ENCODE data around the gene BAG1. TPM values are rescaled to one million over a fixed set of nuclear protein-coding genes. Genes with fewer than 3 reads are reported as not detected.

Gene BAG1
- total RNA-seq, 2 experiments from 2014 or later: 74.9 to 81.0 TPM

DNA sequence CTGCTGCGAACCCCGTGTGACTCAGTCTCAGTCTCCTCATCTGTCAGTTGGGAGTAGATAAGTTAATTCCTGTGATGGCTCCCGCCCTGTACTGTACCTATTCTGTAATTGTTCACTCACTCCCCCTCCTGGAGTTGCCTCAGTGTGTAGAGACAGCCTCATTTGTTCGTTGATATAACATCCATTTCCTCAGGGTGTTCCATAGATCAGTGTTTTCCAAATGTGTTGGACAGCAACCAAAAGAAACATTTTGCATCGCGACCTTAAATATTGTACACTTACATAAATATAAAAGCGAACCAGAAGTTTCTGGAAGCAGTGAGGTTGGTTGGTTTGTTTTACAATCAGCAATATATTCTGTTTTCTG, 26.5 kb upstream of the BAG1 start:
- no peak for DNase-seq
- Mint-ChIP-seq H3K27me3 (peaks cover 2% of the 10 kb centered on the region), H3K4me3 (peak overlapping the region; percentile 98), H3K4me1 (peaks cover 62% of the 10 kb centered on the region), H3K27ac (peak overlapping the region; percentile 100), H3K36me3 (peaks cover 44% of the 10 kb centered on the region), H3K9me3 (ENCODE audit: low read depth) (no peaks in the 10 kb centered on the region)
- no peak for ATAC-seq
- CTCF ChIA-PET: interaction anchor here (0.9 to 1.1 kb wide), 2 partner anchors 10 to 126 kb away, joined by 3 read pairs; no protein-coding TSS in a partner anchor

DNA sequence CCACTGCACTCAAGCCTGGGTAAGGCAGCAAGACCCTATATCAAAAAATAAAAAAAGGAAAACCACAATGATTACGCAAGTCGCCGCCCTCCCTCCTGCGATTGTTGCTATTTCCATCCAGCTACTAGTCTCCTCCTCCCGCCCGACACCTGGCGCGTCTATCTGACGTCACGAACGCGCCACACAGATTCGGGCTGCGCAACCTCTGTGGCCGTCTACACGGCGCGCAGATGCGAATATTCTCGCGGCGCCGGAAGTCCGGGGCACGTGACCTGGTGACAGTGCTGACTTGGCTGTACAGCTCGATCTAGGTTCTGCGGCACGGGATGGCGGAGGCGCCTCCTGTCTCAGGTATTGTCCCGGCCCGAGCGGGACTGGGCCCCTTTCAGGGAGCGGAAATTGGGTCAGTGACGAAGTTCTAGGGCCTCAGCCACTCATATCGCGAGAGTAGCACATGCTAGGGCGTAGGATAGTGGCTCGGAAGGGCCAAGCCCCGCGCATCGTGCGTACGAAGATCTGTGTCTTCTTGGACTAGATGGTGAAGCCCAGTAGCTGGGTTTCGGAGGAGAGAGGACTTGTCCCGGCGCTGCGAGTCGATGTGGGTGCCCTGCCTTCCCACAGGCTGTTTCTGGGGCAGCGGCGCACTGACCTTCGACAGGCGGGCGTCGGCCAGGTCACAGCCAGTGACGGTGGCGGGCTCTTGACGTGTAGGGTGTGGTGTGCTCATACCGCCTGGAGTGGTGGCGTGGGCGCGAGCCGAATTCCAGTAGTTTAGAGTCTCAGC, 25.9 kb upstream of the BAG1 start, which contains the start of gene NFX1:
NFX1 (plus strand) TSS at position 270 of the 784 bp plus-strand sequence; CDS start at position 327, 57 bp downstream.
- ATAC-seq (peak; percentile 92), DNase-seq (peak; percentile 99)
- peaks cover 2% of the 10 kb centered on the region for H3K27me3 Mint-ChIP-seq
- H3K36me3 Mint-ChIP-seq: peaks cover 44% of the 10 kb centered on the region
- peak within 1 kb of the TSS; percentile 100 for H3K27ac Mint-ChIP-seq
- peak within 1 kb of the TSS; percentile 98 for H3K4me3 Mint-ChIP-seq
- H3K9me3 Mint-ChIP-seq (ENCODE audit: low read depth): no peaks in the 10 kb centered on the region
- CTCF ChIA-PET: interaction anchor here (0.6 to 1.1 kb wide), 10 partner anchors 10 to 523 kb away, joined by 3 to 11 read pairs (median 3); partner anchors contain the start of genes BAG1 and CHMP5
- peaks cover 61% of the 10 kb centered on the region for H3K4me1 Mint-ChIP-seq

GRCh38 chr9:33289936-33290246, 25.4 kb upstream of the BAG1 start:
- Mint-ChIP-seq H3K4me3 (peak overlapping the region; percentile 98), H3K4me1 (peaks cover 57% of the 10 kb centered on the region), H3K27ac (peak overlapping the region; percentile 100), H3K27me3 (peaks cover 2% of the 10 kb centered on the region), H3K9me3 (ENCODE audit: low read depth) (no peaks in the 10 kb centered on the region), H3K36me3 (peaks cover 40% of the 10 kb centered on the region)
- CTCF ChIA-PET: interaction anchor here (0.6 to 1.1 kb wide), 10 partner anchors 11 to 524 kb away, joined by 3 to 11 read pairs (median 3); partner anchors contain the start of genes BAG1 and CHMP5
- no peak for DNase-seq
- no peak for ATAC-seq

DNA sequence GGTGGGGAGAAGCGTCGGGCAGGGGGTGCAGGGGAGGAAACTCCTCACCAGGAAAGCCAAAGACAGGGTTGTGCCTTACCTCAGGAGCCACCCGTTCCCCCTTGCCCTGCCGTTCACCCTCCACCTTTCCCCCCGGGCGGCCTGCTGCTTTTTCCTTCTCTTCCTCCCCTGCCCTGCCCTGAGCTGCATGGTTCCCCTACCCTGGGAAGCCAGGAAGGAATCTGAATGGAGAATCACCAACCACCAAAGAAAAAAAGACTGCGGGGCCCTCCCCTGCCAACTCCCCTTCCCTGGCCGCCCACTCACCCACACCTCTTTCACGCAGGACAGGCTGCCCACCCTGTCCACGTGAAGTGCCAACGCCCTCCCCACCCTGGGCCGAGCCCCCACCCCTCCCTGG, 25.0 kb upstream of the BAG1 start:
- CTCF ChIA-PET: interaction anchor here (0.6 to 1.1 kb wide), 6 partner anchors 13 to 524 kb away, joined by 3 to 11 read pairs (median 4); partner anchors contain the start of genes BAG1 and CHMP5

GRCh38 chr9:33288828-33289483, 24.4 kb upstream of the BAG1 start:
- CTCF ChIA-PET: interaction anchor here (2.2 kb wide), 1 partner anchor 17 kb away, joined by 9 read pairs; no protein-coding TSS in a partner anchor
- peaks cover 2% of the 10 kb centered on the region for H3K27me3 Mint-ChIP-seq
- H3K4me3 Mint-ChIP-seq: no peak overlapping the region
- no peak for ATAC-seq
- peaks cover 49% of the 10 kb centered on the region for H3K4me1 Mint-ChIP-seq
- H3K36me3 Mint-ChIP-seq: peaks cover 36% of the 10 kb centered on the region
- H3K9me3 Mint-ChIP-seq (ENCODE audit: low read depth): no peaks in the 10 kb centered on the region
- DNase-seq: no peak
- H3K27ac Mint-ChIP-seq: peak overlapping the region; percentile 100

More for the DNA sequence above, 25.0 kb upstream of the BAG1 start:
- peaks cover 2% of the 10 kb centered on the region for H3K27me3 Mint-ChIP-seq
- peak overlapping the region; percentile 98 for H3K4me3 Mint-ChIP-seq
- ATAC-seq (no peak), DNase-seq (peak; percentile 48)
- peaks cover 40% of the 10 kb centered on the region for H3K36me3 Mint-ChIP-seq
- H3K27ac Mint-ChIP-seq: peak overlapping the region; percentile 100
- H3K9me3 Mint-ChIP-seq (ENCODE audit: low read depth): no peaks in the 10 kb centered on the region
- peaks cover 53% of the 10 kb centered on the region for H3K4me1 Mint-ChIP-seq

DNA sequence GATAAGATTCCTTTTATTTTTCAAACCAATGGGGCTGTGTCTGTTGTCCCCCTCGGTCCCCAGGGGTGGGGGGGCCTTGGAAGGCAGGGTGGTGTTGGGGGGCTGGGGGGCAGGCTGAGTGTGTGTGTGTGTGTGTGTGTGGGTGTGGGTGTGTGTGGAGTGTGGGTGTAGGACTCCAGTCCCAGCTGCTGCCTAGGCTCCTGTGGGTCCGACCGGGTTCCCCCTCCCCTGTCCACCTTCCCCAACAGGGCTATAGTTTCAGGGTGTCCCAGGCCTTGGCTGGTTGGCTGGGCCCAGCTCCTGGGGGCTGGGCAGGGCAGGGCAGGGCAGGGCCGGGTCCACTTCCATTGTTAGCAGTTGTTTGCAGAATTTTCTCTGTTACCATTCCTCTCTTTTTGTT, 23.7 kb upstream of the BAG1 start:
- CTCF ChIA-PET: interaction anchor here (1.5 to 3.0 kb wide), 6 partner anchors 16 to 178 kb away, joined by 4 to 12 read pairs (median 9); no protein-coding TSS in a partner anchor
- Mint-ChIP-seq H3K27me3 (peaks cover 2% of the 10 kb centered on the region), H3K4me3 (no peak overlapping the region), H3K36me3 (peaks cover 33% of the 10 kb centered on the region), H3K27ac (peak overlapping the region; percentile 70), H3K4me1 (peaks cover 45% of the 10 kb centered on the region), H3K9me3 (ENCODE audit: low read depth) (no peaks in the 10 kb centered on the region)
- DNase-seq: no peak
- no peak for ATAC-seq

GRCh38 chr9:33287087-33287490, 22.6 kb upstream of the BAG1 start:
- H3K36me3 Mint-ChIP-seq: peaks cover 33% of the 10 kb centered on the region
- CTCF ChIA-PET: interaction anchor here (0.6 to 3.0 kb wide), 16 partner anchors 9 to 261 kb away, joined by 3 to 12 read pairs (median 6); partner anchors contain the start of genes NOL6 and SPINK4
- no peaks in the 10 kb centered on the region for H3K9me3 Mint-ChIP-seq (ENCODE audit: low read depth)
- no peak overlapping the region for H3K4me3 Mint-ChIP-seq
- no peak for ATAC-seq
- H3K27ac Mint-ChIP-seq: peak overlapping the region; percentile 79
- H3K27me3 Mint-ChIP-seq: peaks cover 2% of the 10 kb centered on the region
- peak; percentile 73 for DNase-seq
- H3K4me1 Mint-ChIP-seq: peaks cover 35% of the 10 kb centered on the region

- Mint-ChIP-seq H3K27ac (peak overlapping the region; percentile 47), H3K4me3 (no peak overlapping the region), H3K9me3 (ENCODE audit: low read depth) (no peaks in the 10 kb centered on the region), H3K4me1 (peaks cover 22% of the 10 kb centered on the region), H3K36me3 (peaks cover 37% of the 10 kb centered on the region), H3K27me3 (peaks cover 2% of the 10 kb centered on the region)
- no peak for ATAC-seq
- CTCF ChIA-PET: interaction anchor here (1.6 to 3.0 kb wide), 2 partner anchors 18 to 129 kb away, joined by 5 to 11 read pairs; no protein-coding TSS in a partner anchor
- DNase-seq: no peak
Measured at GRCh38 chr9:33285502-33285901, 21.0 kb upstream of the BAG1 start.

- CTCF ChIA-PET: interaction anchor here (1.1 to 1.6 kb wide), 2 partner anchors 10 to 97 kb away, joined by 3 to 8 read pairs; no protein-coding TSS in a partner anchor
- no peak overlapping the region for H3K27ac Mint-ChIP-seq
- no peak for ATAC-seq
Measured at GRCh38 chr9:33277484-33277883, 13.0 kb upstream of the BAG1 start.

DNA sequence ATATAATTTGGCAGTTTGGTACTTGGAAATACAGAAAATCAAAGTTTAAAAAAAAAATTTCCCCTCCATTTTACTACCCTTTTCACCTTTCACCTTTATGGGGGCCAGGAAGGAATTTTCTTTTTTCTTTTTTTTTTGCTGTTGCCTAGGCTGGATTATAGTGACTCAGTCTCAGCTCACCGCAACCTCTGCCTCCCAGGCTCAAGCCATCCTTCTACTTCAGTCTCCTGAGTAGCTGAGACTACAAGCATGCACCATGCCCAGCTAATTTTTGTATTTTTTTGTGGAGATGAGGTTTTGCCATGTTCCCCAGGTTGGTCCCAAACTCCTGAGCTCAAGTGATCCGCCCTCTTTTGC, 9.4 kb upstream of the BAG1 start:
- ATAC-seq (no peak), DNase-seq (no peak)
- no peak overlapping the region for H3K27ac Mint-ChIP-seq
- CTCF ChIA-PET: interaction anchor here (0.7 to 2.4 kb wide), 3 partner anchors 10 to 889 kb away, joined by 3 to 8 read pairs (median 3); partner anchors contain the start of gene BAG1
- H3K36me3 Mint-ChIP-seq: peaks cover 69% of the 10 kb centered on the region
- no peaks in the 10 kb centered on the region for H3K27me3 Mint-ChIP-seq
- H3K4me3 Mint-ChIP-seq: no peak overlapping the region
- peaks cover 23% of the 10 kb centered on the region for H3K4me1 Mint-ChIP-seq
- H3K9me3 Mint-ChIP-seq (ENCODE audit: low read depth): no peaks in the 10 kb centered on the region

More at GRCh38 chr9:33277484-33277883, 13.0 kb upstream of the BAG1 start:
- no peak overlapping the region for H3K4me3 Mint-ChIP-seq
- H3K4me1 Mint-ChIP-seq: peaks cover 17% of the 10 kb centered on the region
- H3K27me3 Mint-ChIP-seq: no peaks in the 10 kb centered on the region
- no peaks in the 10 kb centered on the region for H3K9me3 Mint-ChIP-seq (ENCODE audit: low read depth)
- DNase-seq: no peak
- H3K36me3 Mint-ChIP-seq: peaks cover 67% of the 10 kb centered on the region

- Mint-ChIP-seq H3K4me1 (peaks cover 25% of the 10 kb centered on the region), H3K9me3 (ENCODE audit: low read depth) (no peaks in the 10 kb centered on the region), H3K27me3 (no peaks in the 10 kb centered on the region), H3K4me3 (no peak overlapping the region), H3K36me3 (peaks cover 72% of the 10 kb centered on the region), H3K27ac (no peak overlapping the region)
- DNase-seq (no peak), ATAC-seq (no peak)
- CTCF ChIA-PET: interaction anchor here (0.6 to 2.4 kb wide), 5 partner anchors 10 to 238 kb away, joined by 3 to 9 read pairs (median 4); partner anchors contain the start of gene BAG1
Measured at GRCh38 chr9:33273266-33273971, 8.9 kb upstream of the BAG1 start.

DNA sequence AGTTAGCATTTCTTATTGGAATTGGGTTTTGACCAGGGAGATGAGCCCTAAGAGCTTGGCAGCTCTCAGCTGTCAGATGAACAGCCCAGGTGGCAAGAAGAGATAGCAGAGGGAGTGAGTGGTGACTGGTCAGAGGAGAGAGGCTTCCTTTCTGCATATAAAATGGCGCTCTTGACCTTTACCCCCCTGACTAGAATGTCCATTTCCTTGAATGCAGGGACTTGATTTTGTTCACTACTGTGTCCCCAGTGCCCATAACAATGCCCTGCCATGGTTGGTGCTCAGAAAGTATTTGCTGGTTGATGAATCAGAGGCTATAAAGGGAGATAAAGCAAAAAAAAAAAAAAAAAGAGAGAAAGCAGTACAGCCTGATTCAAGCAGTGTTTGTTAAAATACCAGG, 7.6 kb upstream of the BAG1 start:
- Mint-ChIP-seq H3K4me3 (no peak overlapping the region), H3K36me3 (peaks cover 73% of the 10 kb centered on the region), H3K27ac (no peak overlapping the region)

More for the DNA sequence above, 7.6 kb upstream of the BAG1 start:
- Mint-ChIP-seq H3K4me1 (peaks cover 35% of the 10 kb centered on the region), H3K27me3 (no peaks in the 10 kb centered on the region), H3K9me3 (ENCODE audit: low read depth) (no peaks in the 10 kb centered on the region)
- DNase-seq (no peak), ATAC-seq (no peak)
- CTCF ChIA-PET: interaction anchor here (1.8 to 2.4 kb wide), 2 partner anchors 8 to 15 kb away, joined by 8 to 9 read pairs; partner anchors contain the start of gene BAG1

All from activated CD8-positive, alpha-beta memory T cell treated with anti-CD3 and anti-CD28 coated beads, Interleukin-2, amount 10 ng/mL, durations not matched to agents 7 days and 5 days (primary cell).